Left lobe of liver (tissue), 2 donors: ENCODE data around the gene CCR7. TPM values are rescaled to one million over a fixed set of nuclear protein-coding genes. Genes with fewer than 3 reads are reported as not detected.

Source experiments
- ATAC-seq: fragments of 200-7000 bp; cut with Tn5 transposase; one replicate; pipeline ENCODE4 v1.9.1; 2020; ENCODE audit warnings: mild to moderate bottlenecking, moderate library complexity
- DNase-seq: peaks from one replicate; pipeline ENCODE4 v3.0.0-alpha.2; 2020; ENCODE audit warnings: low spot score
- total RNA-seq: library from RNA; stranded (reverse); gene quantifications from one replicate; pipeline ENCODE4 v1.2.1, GENCODE V29; 2021
- donor health status: DM: no; HTN: no; CAD: no; lungs with moderate emphysema.
- donor health status: DM: no; HTN: yes; CAD: no.

Gene CCR7
- total RNA-seq, 1 donor from 2014 or later = 0.75 TPM

DNA sequence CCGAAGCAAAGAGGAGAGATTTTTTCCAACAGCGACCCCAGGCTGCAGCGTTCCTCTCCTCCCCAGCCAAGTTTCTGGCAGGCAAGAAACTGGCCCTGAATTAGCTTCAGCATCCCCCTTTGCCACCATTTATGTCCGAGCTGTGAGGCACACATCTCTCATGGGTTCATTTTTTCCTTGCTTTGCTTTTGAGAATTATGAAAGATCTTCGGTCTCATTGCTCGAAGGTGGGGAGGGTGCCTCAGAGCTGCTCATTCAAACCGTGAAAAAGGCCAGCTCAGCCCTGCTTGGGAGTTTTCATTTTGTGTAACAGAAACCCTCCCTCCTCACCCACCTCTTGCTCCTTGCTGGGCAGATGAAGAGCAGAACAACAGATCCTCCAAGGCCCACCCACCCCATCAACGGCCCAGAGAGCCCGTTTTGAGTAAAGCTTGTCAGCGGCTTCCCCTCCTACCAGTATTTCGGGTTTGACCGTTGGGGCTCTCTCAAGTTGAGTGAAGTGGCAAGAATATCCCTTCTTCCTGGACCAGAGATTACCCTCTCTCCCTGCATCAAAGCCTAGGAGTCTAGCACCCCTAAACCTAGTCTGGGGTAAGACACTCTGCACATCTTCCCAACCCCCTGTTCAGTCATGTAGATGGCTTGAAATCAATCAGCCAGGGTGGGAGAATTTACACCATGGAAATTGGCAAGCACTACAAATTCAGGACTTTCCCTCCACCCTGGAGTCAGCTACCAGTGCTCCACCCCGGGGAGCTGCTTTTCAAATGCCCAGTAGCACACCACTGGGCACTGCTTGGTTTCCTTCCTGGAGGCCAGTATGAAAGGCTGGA, 1.8 kb downstream of the CCR7 start:
- DNase-seq = peak; percentile 29
- ATAC-seq = no peak

DNA sequence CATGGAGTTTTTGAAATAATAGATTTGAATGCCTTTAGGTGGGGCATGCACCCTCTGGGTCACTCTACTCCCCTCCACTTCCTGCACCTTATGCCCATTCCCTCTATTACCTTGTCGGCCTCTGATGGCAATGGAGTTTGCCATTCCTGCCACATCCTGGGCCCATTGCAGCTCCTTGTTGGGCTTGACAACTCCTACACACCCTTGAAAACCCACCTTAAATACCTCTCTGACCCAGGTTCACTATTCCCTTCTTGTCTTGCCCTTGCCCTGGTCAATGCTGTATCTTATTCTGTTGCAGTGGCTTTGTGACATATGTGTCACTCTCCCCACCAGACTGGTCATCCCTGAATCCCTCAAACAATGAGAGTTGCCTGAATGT, 2.4 kb downstream of the CCR7 start:
- DNase-seq (no peak), ATAC-seq (no peak)

- ATAC-seq = no peak
- peak; percentile 34 for DNase-seq
Measured at GRCh38 chr17:40561871-40562611, 3.2 kb downstream of the CCR7 start.

- ATAC-seq (no peak), DNase-seq (peak; percentile 33)
Measured at GRCh38 chr17:40561294-40561870, 3.9 kb downstream of the CCR7 start.

GRCh38 chr17:40560592-40561293, 4.5 kb downstream of the CCR7 start:
- ATAC-seq (no peak), DNase-seq (peak; percentile 34)

GRCh38 chr17:40559954-40560591, 5.2 kb downstream of the CCR7 start:
- ATAC-seq (peak; percentile 98), DNase-seq (peak; percentile 92)

GRCh38 chr17:40559564-40559916, 5.7 kb downstream of the CCR7 start:
- ATAC-seq (no peak), DNase-seq (peak; percentile 36)

GRCh38 chr17:40558890-40559563, 6.2 kb downstream of the CCR7 start:
- ATAC-seq (no peak), DNase-seq (peak; percentile 49)

DNA sequence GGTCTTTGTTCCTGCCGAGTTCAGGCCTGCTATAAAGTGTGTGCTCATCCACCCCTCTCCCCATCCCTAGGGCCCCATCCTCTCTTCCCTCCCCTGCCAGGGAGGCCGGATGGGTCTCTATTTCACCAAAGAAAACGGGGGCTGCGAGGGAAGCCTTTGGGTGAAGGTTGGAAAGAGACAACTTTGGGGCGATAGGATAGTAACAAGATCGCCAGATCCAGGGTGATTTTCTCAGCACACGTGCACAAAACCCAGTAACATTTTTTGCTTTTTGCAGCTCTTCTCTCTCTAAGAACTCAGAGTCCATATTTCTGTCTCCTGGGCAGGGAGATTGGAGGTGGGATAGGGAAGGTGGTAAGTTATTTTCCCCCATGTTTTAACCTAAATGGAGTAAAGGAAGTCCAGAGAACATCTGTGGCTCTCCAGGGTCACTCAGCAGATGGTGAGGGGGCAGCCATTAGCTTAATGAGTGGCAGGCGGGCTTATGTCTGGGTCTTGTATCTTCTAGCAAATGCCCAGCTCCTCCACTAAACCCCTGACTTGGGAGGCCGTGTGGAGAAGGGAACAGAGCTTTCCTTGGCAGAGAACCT, 6.9 kb downstream of the CCR7 start:
- ATAC-seq (no peak), DNase-seq (peak; percentile 32)

DNA sequence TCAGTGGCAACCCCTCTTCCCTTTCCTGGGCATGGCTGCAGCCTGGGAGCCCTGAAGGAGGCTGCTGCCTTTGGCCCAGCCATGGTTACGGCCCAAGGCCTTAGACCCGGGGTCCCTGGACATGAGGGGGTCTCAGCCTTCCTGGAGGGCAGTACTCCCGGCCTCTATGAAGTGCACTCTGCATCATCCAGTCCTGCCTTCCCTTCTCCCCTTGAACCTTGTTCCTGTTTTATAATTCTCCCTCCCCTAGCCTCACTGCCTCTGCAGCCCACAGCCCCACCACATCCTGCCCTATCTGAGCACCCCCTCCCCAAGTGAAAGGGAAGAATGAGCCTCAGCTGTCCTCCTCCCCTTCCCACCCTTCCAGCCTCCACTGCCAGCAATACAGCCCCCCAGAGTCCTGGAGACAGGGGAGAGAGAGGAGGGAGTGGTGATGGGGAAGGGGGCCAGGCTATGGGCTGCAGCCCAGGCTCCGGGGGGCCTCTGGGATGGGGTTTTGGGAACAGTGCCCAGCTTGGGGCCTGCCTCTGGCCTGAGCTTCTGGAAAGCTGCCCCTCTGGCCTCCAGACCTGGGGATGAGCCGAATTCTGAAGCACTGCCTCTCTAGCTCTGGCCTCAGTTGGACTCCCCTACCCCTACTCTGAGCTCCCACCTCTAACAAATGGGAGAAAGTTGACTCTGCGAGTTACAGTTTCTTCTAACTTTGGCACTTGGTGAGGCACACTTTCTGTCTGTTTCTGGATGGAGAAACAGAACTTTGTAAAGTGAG, 7.6 kb downstream of the CCR7 start:
- peak; percentile 43 for DNase-seq
- no peak for ATAC-seq

DNA sequence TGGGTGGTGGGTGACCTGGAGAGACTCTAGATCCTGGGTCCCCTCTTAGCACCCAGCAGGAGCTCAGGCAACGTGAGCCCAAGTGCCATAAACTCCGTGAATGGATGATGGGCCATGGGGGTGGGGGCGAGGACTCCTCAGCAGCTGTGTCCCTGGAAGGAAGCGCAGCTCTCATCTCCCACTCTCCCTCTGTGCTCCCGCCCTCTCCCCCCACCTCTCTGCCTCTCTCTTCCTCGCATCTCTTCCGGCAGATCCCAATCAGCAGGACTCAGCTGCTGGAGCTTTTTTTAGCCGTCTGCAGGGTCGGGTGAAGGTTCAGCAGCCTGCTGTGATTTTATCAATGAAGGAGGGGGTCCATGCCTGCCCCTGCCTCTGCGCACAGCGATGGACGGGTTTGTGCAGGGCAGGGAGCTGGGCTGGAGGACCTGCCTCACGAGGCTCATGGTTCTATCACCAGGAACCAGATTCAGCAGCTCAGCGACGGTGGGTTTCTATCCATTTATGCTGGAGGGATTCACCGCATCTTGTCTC, 8.3 kb downstream of the CCR7 start:
- DNase-seq = peak; percentile 33
- ATAC-seq = no peak

GRCh38 chr17:40556198-40556661, 9.0 kb downstream of the CCR7 start:
- no peak for DNase-seq
- ATAC-seq = no peak

GRCh38 chr17:40555296-40556190, 9.7 kb downstream of the CCR7 start:
- DNase-seq (peak; percentile 44), ATAC-seq (no peak)

DNA sequence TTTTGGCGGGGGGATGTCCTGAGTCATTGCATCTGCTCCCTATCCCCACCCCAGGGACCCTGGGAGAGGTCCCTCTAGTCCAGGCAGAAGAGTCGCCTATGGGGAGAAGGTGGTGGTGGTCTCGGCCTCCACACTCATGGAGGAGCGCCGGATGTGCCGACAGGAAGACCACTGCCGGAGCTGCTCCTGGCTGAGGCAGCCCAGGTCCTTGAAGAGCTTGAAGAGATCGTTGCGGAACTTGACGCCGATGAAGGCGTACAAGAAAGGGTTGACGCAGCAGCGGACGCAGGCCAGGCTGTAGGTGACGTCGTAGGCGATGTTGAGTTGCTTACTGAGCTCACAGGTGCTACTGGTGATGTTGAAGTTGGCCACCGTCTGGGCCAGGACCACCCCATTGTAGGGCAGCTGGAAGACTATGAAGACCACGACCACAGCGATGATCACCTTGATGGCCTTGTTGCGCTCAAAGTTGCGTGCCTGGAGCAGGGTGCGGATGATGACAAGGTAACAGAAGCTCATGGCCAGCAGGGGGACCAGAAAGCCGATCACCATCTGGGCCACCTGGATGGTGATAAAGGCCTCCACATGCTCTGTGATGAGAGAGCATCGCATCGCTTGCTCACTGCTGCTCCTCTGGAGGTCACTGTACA, 10.5 kb downstream of the CCR7 start:
- DNase-seq (peak; percentile 44), ATAC-seq (no peak)

DNA sequence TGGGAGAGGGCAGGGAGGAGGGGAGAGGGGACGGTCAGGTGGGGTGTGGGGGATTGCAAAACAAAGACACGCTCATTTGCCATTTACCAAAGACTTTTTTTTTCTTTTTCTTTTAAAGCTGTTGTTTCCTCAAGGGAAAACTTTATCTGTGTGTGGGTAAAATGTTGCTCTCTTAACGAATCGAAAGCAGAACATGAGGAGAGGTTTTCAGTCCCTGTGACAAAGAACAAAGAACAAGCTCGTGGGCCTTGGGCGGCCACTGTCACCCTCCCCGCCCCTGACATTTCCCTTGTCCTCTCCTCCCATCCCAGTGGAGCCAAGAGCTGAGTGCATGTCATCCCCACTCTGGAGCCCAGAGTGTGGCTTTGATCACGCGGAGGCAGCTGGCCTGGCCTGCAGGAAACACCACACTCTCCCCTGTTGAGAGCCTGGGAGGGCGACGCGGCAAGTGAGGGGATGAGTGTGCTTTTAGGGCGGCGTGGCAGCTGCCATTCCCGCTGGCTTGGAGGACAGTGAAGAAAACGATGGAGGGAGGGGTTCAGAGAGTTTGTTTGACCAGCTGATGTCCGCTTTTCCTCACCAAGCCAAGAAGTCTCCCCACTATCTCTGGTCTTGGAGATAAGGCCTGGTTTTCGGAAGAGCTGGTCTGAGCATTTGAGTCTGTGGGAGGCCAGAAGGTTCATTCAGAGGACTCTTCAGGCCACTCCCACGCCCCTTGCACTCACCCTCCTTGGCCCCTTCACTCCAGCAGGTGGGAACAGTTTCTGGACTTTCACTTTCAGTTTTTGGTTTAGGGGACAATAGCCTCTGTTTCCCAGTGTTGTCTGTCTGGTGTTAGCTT, 11.4 kb downstream of the CCR7 start:
- ATAC-seq = no peak
- DNase-seq = peak; percentile 43
